Measurements from ENCODE around the gene LRRC4B.
"Not testable (repeated sequence)": the region's sequence is repeated elsewhere in the genome, so short reads cannot be mapped to it uniquely, and the experiment has no call there.

The LRRC4B gene

GRCh38 chr19:50481351-50482149, 86.7 kb downstream of the LRRC4B start:
- DNase-seq, result no peak

- no peak for DNase-seq
These were observed 87.7 kb downstream of the LRRC4B start for GRCh38 chr19:50480281-50481111.

- DNase-seq, result no peak
These were observed 88.4 kb downstream of the LRRC4B start for GRCh38 chr19:50479761-50480251.

- no peak for DNase-seq
These were observed 89.1 kb downstream of the LRRC4B start for GRCh38 chr19:50478901-50479715.

GRCh38 chr19:50477751-50478515, 90.3 kb downstream of the LRRC4B start:
- no peak for DNase-seq

- DNase-seq, result no peak
These were observed 91.4 kb downstream of the LRRC4B start for GRCh38 chr19:50476907-50477238.

GRCh38 chr19:50476224-50476906, 91.9 kb downstream of the LRRC4B start, which contains the start of the genes EMC10 and GARIN5A:
Gene EMC10 (plus strand): TSS chr19:50476507. CDS start chr19:50476545, 38 bp downstream.
Gene GARIN5A (minus strand): TSS chr19:50476848. CDS start chr19:50476388, 460 bp downstream.
- peak; percentile 85 for DNase-seq

GRCh38 chr19:50475736-50476223, 92.5 kb downstream of the LRRC4B start:
- DNase-seq, result no peak

- no peak for DNase-seq
These were observed 93.1 kb downstream of the LRRC4B start for GRCh38 chr19:50475101-50475568.

GRCh38 chr19:50473336-50473735, 94.9 kb downstream of the LRRC4B start:
- not testable (repeated sequence) for DNase-seq

GRCh38 chr19:50468818-50469217, 99.4 kb downstream of the LRRC4B start:
- no peak for DNase-seq

GRCh38 chr19:50467566-50467965, 100.7 kb downstream of the LRRC4B start:
- DNase-seq, result no peak
